GM19025 (cell line): Measurements from ENCODE around the gene FAM149B1.

ENCODE experiments used
- ATAC-seq: cut with Tn5 transposase; IDR thresholded peaks from one replicate; pipeline ENCODE4 v1.9.1; 2021; ENCODE audit warnings: mild to moderate bottlenecking, low read depth, moderate library complexity; ENCODE audit not compliant: unreplicated experiment

The FAM149B1 gene

GRCh38 chr10:73172867-73173266 is 4.9 kb downstream of the FAM149B1 start:
- ATAC-seq = no peak

GRCh38 chr10:73174148-73174925 is 6.4 kb downstream of the FAM149B1 start:
- ATAC-seq = no peak

GRCh38 chr10:73182568-73182967 is 14.6 kb downstream of the FAM149B1 start:
- ATAC-seq = no peak

- no peak for ATAC-seq
Measured at GRCh38 chr10:73183667-73184281, 15.9 kb downstream of the FAM149B1 start.

- ATAC-seq = no peak
Measured at GRCh38 chr10:73186266-73186665, 18.3 kb downstream of the FAM149B1 start.

GRCh38 chr10:73190188-73190587 is 22.3 kb downstream of the FAM149B1 start:
- ATAC-seq = no peak

GRCh38 chr10:73205081-73205480 is 37.2 kb downstream of the FAM149B1 start:
- ATAC-seq = no peak

GRCh38 chr10:73205890-73206289 is 38.0 kb downstream of the FAM149B1 start:
- ATAC-seq = no peak

GRCh38 chr10:73206385-73206784 is 38.5 kb downstream of the FAM149B1 start:
- ATAC-seq = no peak

- no peak for ATAC-seq
Measured at GRCh38 chr10:73207883-73208282, 40.0 kb downstream of the FAM149B1 start.

GRCh38 chr10:73209705-73210104 is 41.8 kb downstream of the FAM149B1 start:
- no peak for ATAC-seq

- ATAC-seq = no peak
Measured at GRCh38 chr10:73210395-73211105, 42.6 kb downstream of the FAM149B1 start.

- ATAC-seq = no peak
Measured at GRCh38 chr10:73211106-73211811, 43.3 kb downstream of the FAM149B1 start.

GRCh38 chr10:73215749-73216148 is 47.8 kb downstream of the FAM149B1 start:
- no peak for ATAC-seq

- no peak for ATAC-seq
Measured at GRCh38 chr10:73217628-73218027, 49.7 kb downstream of the FAM149B1 start.

- no peak for ATAC-seq
Measured at GRCh38 chr10:73218431-73219191, 50.7 kb downstream of the FAM149B1 start.

- no peak for ATAC-seq
Measured at GRCh38 chr10:73219384-73219783, 51.5 kb downstream of the FAM149B1 start.

GRCh38 chr10:73220989-73221388 is 53.1 kb downstream of the FAM149B1 start:
- no peak for ATAC-seq

GRCh38 chr10:73225518-73225917 is 57.6 kb downstream of the FAM149B1 start:
- ATAC-seq = no peak

GRCh38 chr10:73226663-73227062 is 58.7 kb downstream of the FAM149B1 start:
- ATAC-seq = no peak
